DND-41 (cell line): ENCODE results near the gene EFNA3.

ENCODE experiments used
- ATAC-seq: fragments of 200-7000 bp; cut with Tn5 transposase; 3 replicates; pipeline ENCODE4 v1.9.1; 2021; ENCODE audit warnings: low read depth; ENCODE audit not compliant: insufficient read depth
- DNase-seq: peaks from one replicate; pipeline ENCODE4 v3.0.0-alpha.2; 2020
- H2AFZ ChIP-seq: 2 replicates; pipeline ENCODE4 v1.6.0; 2012; ENCODE audit warnings: low read depth, low read length
- H3K27ac ChIP-seq: 2 replicates; pipeline ENCODE4 v1.5.1; 2012; ENCODE audit warnings: low read length, inconsistent platforms
- H3K27me3 ChIP-seq: fragments of 200-600 bp; sonication (generic); 2 replicates; pipeline ENCODE4 v1.6.0; 2012; ENCODE audit warnings: low read length, mild to moderate bottlenecking, inconsistent platforms; ENCODE audit not compliant: insufficient read depth, poor library complexity
- H3K36me3 ChIP-seq: 2 replicates; pipeline ENCODE4 v1.5.1; 2012; ENCODE audit warnings: low read length, inconsistent platforms; ENCODE audit not compliant: insufficient read depth
- H3K4me1 ChIP-seq: 2 replicates; pipeline ENCODE4 v1.5.1; 2012; ENCODE audit warnings: mild to moderate bottlenecking, low read length; ENCODE audit not compliant: insufficient read depth
- H3K4me2 ChIP-seq: 2 replicates; pipeline ENCODE4 v1.6.0; 2012; ENCODE audit warnings: mild to moderate bottlenecking, moderate library complexity, low read length, inconsistent platforms; ENCODE audit not compliant: insufficient read depth
- H3K4me3 ChIP-seq, 2 experiments: fragments of 200-600 bp in 1 of 2; shearing (Covaris generic) in 1 of 2; 2 replicates each; pipeline ENCODE4 v1.5.1; 2012 to 2016; ENCODE audit warnings: inconsistent platforms in 2 of 2, low read length in 2 of 2, mild to moderate bottlenecking in 2 of 2, low read depth in 1 of 2, moderate library complexity in 1 of 2
- H3K79me2 ChIP-seq: 2 replicates; pipeline ENCODE4 v1.6.0; 2012; ENCODE audit warnings: low read length, inconsistent platforms; ENCODE audit not compliant: insufficient read depth
- H3K9ac ChIP-seq: 2 replicates; pipeline ENCODE4 v1.6.0; 2012; ENCODE audit warnings: low read depth, mild to moderate bottlenecking, inconsistent platforms, low read length, moderate library complexity
- H3K9me3 ChIP-seq: 2 replicates; pipeline ENCODE4 v1.5.1; 2012; ENCODE audit warnings: low read length, moderate library complexity, mild to moderate bottlenecking, inconsistent platforms; ENCODE audit not compliant: insufficient read depth, severe bottlenecking
- H4K20me1 ChIP-seq: 2 replicates; pipeline ENCODE4 v1.6.0; 2012; ENCODE audit warnings: low read length; ENCODE audit not compliant: insufficient read depth
- EZH2 ChIP-seq: IDR thresholded peaks from 3 replicates; pipeline ENCODE4 v1.6.1; 2012; ENCODE audit warnings: borderline replicate concordance, low read depth, mild to moderate bottlenecking, moderate library complexity, low read length, inconsistent platforms; ENCODE audit not compliant: severe bottlenecking
- TF ChIP-seq, protein P1 (sequence below): IDR thresholded peaks from 2 replicates; pipeline ENCODE4 v1.5.1; 2012; ENCODE audit warnings: borderline replicate concordance, low read length, moderate library complexity, mild to moderate bottlenecking; ENCODE audit not compliant: poor library complexity, severe bottlenecking; ENCODE audit errors: extremely low read depth

Gene EFNA3

DNA sequence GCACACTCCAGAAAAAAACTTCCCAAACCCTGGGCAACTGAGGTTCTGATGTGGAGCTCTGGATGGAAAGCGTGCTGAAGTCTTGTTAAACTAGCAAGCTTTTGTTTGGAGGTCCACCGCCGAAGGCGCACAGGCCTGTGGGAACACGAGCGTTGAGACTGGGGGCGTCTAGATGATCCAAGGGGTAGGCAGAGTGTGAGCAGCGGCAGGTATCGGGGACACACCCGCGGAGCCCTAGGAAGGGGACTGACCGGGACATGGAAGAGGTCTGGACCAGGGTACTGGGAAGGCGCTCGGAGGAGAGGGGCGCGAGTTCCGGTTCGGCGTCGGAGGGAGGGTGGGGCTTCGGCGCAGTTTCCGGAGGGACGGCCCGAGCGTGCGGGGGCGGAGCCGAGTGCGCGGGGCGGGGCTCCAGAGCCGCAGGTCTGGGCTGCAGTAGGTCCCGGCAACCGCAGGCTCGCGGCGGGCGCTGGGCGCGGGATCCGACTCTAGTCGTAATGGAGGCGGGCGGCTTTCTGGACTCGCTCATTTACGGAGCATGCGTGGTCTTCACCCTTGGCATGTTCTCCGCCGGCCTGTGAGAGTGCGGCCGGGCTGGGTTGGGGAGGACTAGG lies 56.9 kb downstream of the EFNA3 start, which contains the start of gene SLC50A1:
Gene SLC50A1 (plus strand): TSS at position 438 of the 614 bp plus-strand sequence. CDS start 60 bp downstream, at position 498.
- Histone ChIP-seq H3K36me3 (peaks cover 19% of the 10 kb centered on the region), H3K9ac (peak within 1 kb of the TSS; percentile 83), H2AFZ (peak within 1 kb of the TSS; percentile 96), H3K4me3 (peak within 1 kb of the TSS; percentile 81 to 90), H4K20me1 (peaks cover 11% of the 10 kb centered on the region; the same call in 1 of the 2 replicates), H3K27me3 (no peaks in the 10 kb centered on the region), H3K4me2 (peak within 1 kb of the TSS; percentile 98), H3K9me3 (no peaks in the 10 kb centered on the region), H3K4me1 (peaks cover 50% of the 10 kb centered on the region), H3K27ac (peak within 1 kb of the TSS; percentile 93), H3K79me2 (peaks cover 37% of the 10 kb centered on the region)
- DNase-seq (peak; percentile 93), ATAC-seq (peak; percentile 81)
- TF ChIP-seq EZH2 = no peak
- TF ChIP-seq, protein P1, sequence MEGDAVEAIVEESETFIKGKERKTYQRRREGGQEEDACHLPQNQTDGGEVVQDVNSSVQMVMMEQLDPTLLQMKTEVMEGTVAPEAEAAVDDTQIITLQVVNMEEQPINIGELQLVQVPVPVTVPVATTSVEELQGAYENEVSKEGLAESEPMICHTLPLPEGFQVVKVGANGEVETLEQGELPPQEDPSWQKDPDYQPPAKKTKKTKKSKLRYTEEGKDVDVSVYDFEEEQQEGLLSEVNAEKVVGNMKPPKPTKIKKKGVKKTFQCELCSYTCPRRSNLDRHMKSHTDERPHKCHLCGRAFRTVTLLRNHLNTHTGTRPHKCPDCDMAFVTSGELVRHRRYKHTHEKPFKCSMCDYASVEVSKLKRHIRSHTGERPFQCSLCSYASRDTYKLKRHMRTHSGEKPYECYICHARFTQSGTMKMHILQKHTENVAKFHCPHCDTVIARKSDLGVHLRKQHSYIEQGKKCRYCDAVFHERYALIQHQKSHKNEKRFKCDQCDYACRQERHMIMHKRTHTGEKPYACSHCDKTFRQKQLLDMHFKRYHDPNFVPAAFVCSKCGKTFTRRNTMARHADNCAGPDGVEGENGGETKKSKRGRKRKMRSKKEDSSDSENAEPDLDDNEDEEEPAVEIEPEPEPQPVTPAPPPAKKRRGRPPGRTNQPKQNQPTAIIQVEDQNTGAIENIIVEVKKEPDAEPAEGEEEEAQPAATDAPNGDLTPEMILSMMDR = peak; percentile 8

GRCh38 chr1:155136748-155137147 lies 58.1 kb downstream of the EFNA3 start:
- peak overlapping the region in 1 of 2 experiments; percentile 90; a peak in 2 of 4 replicates for H3K4me3 ChIP-seq
- peak; percentile 27 for ATAC-seq
- no peaks in the 10 kb centered on the region for H3K27me3 ChIP-seq
- DNase-seq = peak; percentile 72
- H3K4me1 ChIP-seq = peaks cover 55% of the 10 kb centered on the region
- H2AFZ ChIP-seq = no peak overlapping the region
- peak overlapping the region; percentile 83; the same call in 1 of the 2 replicates for H3K9ac ChIP-seq
- H3K9me3 ChIP-seq = no peaks in the 10 kb centered on the region
- peaks cover 11% of the 10 kb centered on the region; the same call in 1 of the 2 replicates for H4K20me1 ChIP-seq
- TF ChIP-seq, protein P1 = no peak
- TF ChIP-seq EZH2 = no peak
- H3K36me3 ChIP-seq = peaks cover 19% of the 10 kb centered on the region
- H3K4me2 ChIP-seq = peak overlapping the region; percentile 98
- H3K27ac ChIP-seq = peak overlapping the region; percentile 32
- peaks cover 37% of the 10 kb centered on the region for H3K79me2 ChIP-seq
